ENCODE data around the gene KCNQ1.

DNA sequence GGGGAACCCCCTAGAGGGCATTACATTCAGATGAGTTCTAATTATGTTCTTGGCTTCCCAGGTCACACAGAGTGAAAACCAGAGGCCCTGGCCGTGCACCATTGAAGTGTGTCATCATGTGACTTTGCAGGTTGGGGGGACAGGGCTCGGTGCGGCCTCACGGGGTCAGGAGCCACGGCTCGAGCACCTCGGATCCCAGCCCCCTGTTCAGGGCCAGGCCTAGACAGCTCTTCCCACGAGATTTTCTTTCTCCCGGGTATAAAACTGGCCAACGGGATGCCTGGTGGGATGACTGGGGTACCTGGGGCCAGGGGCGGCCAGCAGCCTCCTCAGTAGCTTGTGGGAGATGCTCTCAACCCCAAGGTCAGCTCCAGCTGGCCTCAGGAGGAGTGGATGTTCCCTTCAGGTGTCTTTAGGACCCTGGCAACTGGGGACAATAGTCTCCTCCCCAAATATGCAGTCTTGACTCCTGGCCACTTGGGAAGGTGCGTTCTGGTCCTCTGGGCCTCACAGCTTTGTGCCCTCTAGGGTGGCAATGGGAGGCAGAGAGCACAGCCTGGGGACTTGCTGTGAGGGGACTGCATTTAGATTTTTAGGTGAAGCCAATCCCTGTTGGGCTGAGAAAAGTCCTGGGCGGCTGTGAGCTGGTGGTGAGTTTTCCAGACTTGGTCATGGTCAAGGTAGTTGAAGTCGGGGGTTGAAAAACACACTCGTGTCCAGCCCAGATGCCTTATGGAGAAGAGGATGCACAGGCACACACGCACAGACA is 95.6 kb downstream of the KCNQ1 start:
- TF ChIP-seq, protein P1, sequence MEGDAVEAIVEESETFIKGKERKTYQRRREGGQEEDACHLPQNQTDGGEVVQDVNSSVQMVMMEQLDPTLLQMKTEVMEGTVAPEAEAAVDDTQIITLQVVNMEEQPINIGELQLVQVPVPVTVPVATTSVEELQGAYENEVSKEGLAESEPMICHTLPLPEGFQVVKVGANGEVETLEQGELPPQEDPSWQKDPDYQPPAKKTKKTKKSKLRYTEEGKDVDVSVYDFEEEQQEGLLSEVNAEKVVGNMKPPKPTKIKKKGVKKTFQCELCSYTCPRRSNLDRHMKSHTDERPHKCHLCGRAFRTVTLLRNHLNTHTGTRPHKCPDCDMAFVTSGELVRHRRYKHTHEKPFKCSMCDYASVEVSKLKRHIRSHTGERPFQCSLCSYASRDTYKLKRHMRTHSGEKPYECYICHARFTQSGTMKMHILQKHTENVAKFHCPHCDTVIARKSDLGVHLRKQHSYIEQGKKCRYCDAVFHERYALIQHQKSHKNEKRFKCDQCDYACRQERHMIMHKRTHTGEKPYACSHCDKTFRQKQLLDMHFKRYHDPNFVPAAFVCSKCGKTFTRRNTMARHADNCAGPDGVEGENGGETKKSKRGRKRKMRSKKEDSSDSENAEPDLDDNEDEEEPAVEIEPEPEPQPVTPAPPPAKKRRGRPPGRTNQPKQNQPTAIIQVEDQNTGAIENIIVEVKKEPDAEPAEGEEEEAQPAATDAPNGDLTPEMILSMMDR (IDR thresholded peaks at IDR 0.05) = no peak
- TF ChIP-seq POLR2AphosphoS5 (IDR thresholded peaks at IDR 0.05) = no peak
- no peak for TF ChIP-seq POLR2A (IDR thresholded peaks at IDR 0.05)
